Measurements from ENCODE around the gene CCDC92.

- TF ChIP-seq CTCF (IDR thresholded peaks at IDR 0.05) = peak; percentile 70 to 86 (median 82)
- no peak for TF ChIP-seq POLR2A (IDR thresholded peaks at IDR 0.05)
Measured at GRCh38 chr12:123905319-123905925, 67.2 kb downstream of the CCDC92 start.
